Measurements from ENCODE around the gene SLCO2A1. TPM values are rescaled to one million over a fixed set of nuclear protein-coding genes. Genes with fewer than 3 reads are reported as not detected.

Gene SLCO2A1
- total RNA-seq, 1 experiment from 2014 or later, result not detected

DNA sequence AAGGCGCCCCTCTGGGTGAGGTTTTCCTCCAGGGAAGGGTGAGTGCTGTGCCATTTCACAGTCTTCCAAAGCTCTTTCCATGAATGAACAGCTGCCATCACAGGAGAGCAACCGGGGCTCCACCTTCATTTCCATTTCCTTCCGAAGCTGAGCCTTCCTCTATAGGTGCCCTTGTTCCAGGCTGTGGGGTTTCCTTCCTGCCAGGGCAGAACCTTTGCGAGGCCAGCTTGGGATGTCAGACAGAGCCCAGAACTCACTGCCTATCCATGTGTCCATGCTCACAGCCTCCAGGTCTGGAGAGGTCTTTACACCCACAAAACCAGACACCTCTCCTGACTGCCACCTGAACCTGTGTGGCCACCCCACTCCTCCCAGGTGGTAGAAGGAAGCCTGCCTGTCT, 49.2 kb downstream of the SLCO2A1 start:
- Histone ChIP-seq H3K9me3 (ENCODE audit: low read length) (no peaks in the 10 kb centered on the region), H3K4me3 (ENCODE audit: low read length) (no peak overlapping the region), H3K79me2 (ENCODE audit: low read length) (no peaks in the 10 kb centered on the region), H3K4me1 (ENCODE audit: low read length) (no peaks in the 10 kb centered on the region), H3K36me3 (ENCODE audit: insufficient read depth, low read length) (no peaks in the 10 kb centered on the region), H3K4me2 (ENCODE audit: low read depth, low read length, poor library complexity, severe bottlenecking) (no peak overlapping the region), H3K9me2 (replicated peaks; ENCODE audit: insufficient read depth, low read length) (no peaks in the 10 kb centered on the region), H3K9ac (ENCODE audit: low read length) (no peak overlapping the region), H3K27ac (ENCODE audit: low read length) (no peak overlapping the region), H3K27me3 (ENCODE audit: low read length) (no peaks in the 10 kb centered on the region), H4K20me1 (ENCODE audit: insufficient read depth, low read depth, low read length) (no peaks in the 10 kb centered on the region), H2AFZ (ENCODE audit: low read length) (no peak overlapping the region)
- no peak for DNase-seq

DNA sequence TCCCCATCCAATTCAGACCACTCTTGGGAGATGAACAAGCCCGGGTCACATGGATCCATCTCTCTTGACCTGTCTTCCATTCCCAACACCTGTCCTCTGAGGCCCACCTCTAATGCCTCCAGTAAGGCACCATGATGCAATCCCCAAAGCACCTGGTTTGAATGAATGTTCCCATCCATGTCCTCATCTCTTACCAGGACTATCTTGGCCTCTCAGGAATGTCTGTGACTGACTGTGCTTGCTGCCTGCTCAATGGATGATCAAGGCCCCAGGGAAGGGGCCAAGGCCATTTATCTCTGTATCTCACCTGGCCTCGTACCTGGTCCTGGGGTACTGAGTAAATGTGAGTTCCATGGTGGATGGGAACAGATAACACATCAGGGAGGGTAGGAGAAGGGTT, 49.7 kb downstream of the SLCO2A1 start:
- Histone ChIP-seq H4K20me1 (ENCODE audit: insufficient read depth, low read depth, low read length) (no peaks in the 10 kb centered on the region), H3K27me3 (ENCODE audit: low read length) (no peaks in the 10 kb centered on the region), H3K4me3 (ENCODE audit: low read length) (no peak overlapping the region), H3K9me3 (ENCODE audit: low read length) (no peaks in the 10 kb centered on the region), H3K27ac (ENCODE audit: low read length) (no peak overlapping the region), H3K4me2 (ENCODE audit: low read depth, low read length, poor library complexity, severe bottlenecking) (no peak overlapping the region), H2AFZ (ENCODE audit: low read length) (no peak overlapping the region), H3K4me1 (ENCODE audit: low read length) (no peaks in the 10 kb centered on the region), H3K9ac (ENCODE audit: low read length) (no peak overlapping the region), H3K36me3 (ENCODE audit: insufficient read depth, low read length) (no peaks in the 10 kb centered on the region), H3K79me2 (ENCODE audit: low read length) (no peaks in the 10 kb centered on the region), H3K9me2 (replicated peaks; ENCODE audit: insufficient read depth, low read length) (no peaks in the 10 kb centered on the region)
- no peak for DNase-seq

DNA sequence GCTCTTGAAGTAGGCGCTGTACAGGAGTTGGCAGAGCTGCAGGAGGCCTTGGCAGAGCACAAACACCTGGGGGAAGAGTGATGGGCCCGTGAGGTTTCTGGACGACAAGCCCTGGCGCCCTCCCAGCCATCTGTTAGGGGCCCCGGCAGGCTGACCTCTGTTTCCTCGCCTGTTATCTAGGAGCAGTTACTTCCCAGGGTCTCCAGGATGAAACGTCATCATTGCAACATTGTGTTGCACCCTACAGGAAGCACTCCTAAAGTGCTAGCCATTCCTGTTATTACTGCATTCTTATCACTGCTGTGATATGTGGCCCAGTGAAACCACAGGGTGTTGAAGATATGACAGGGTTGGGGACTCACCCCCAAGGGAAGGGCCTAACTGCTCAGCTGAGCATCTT, 50.2 kb downstream of the SLCO2A1 start:
- Histone ChIP-seq H3K27ac (ENCODE audit: low read length) (no peak overlapping the region), H3K4me2 (ENCODE audit: low read depth, low read length, poor library complexity, severe bottlenecking) (no peak overlapping the region), H3K36me3 (ENCODE audit: insufficient read depth, low read length) (no peaks in the 10 kb centered on the region)

DNA sequence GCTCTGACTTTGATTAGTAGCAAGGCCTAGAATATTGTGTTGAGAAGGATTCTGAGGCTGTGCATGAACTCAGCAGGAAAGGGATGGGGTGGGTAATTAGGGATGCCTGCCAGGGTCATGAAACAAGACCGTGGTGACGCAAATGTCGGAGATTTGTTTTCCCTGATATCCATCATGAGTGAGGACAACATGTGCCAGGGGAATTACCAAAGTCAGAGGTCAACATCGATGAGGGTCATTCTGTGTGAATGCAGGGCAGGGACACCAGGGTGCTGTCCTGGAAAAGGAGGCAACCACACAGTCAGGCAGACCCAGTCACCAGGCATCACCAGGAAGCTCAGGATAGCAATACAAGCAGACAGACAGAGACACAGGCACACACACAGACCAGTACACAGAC, 52.2 kb downstream of the SLCO2A1 start:
- Histone ChIP-seq H3K4me1 (ENCODE audit: low read length) (no peaks in the 10 kb centered on the region), H3K4me3 (ENCODE audit: low read length) (no peak overlapping the region)

More for the DNA sequence above, 50.2 kb downstream of the SLCO2A1 start:
- H3K79me2 ChIP-seq (ENCODE audit: low read length), result no peaks in the 10 kb centered on the region
- H4K20me1 ChIP-seq (ENCODE audit: insufficient read depth, low read depth, low read length), result no peaks in the 10 kb centered on the region
- H3K4me1 ChIP-seq (ENCODE audit: low read length), result no peaks in the 10 kb centered on the region
- no peak for DNase-seq
- H3K4me3 ChIP-seq (ENCODE audit: low read length), result no peak overlapping the region
- H3K27me3 ChIP-seq (ENCODE audit: low read length), result no peaks in the 10 kb centered on the region
- H3K9me3 ChIP-seq (ENCODE audit: low read length), result no peaks in the 10 kb centered on the region
- H2AFZ ChIP-seq (ENCODE audit: low read length), result no peak overlapping the region
- no peaks in the 10 kb centered on the region for H3K9me2 ChIP-seq (replicated peaks; ENCODE audit: insufficient read depth, low read length)
- no peak overlapping the region for H3K9ac ChIP-seq (ENCODE audit: low read length)

DNA sequence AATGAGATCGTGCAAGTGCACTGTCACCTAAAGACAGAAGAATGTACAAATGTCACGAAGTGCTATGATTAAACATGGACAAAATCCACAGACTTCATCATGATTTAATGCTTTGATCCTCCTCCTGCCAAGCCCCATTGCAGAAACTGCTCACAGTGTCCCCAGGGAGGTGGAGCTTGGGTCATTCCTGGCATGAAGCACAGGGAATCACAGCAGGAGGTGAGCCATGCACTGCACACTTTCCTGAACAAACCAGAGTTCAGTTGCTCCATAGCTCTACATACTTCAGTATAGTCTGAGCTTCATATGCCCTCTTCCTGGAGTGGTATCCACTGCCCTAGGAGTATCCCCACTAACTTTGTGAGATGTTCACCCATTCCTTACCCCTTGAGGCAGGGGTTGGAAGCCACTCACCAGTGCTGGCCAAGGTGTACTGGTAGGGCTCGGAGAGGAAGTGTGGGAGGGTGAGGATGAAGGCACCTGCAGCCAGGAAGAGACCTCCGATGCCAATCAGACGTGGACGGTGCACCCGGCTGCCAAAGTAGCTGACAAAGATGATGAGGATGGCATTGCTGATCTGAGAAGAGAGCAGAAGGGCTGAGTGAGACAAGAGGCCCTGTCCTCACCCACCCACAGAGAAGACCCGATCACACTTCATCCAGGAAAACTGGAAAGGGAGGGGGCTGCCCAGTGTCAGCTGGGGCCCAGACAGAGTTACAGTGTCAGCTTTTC, 56.3 kb downstream of the SLCO2A1 start:
- no peaks in the 10 kb centered on the region for H3K9me3 ChIP-seq (ENCODE audit: low read length)
- H3K4me3 ChIP-seq (ENCODE audit: low read length), result no peak overlapping the region
- no peaks in the 10 kb centered on the region for H4K20me1 ChIP-seq (ENCODE audit: insufficient read depth, low read depth, low read length)

More for the DNA sequence above, 52.2 kb downstream of the SLCO2A1 start:
- Histone ChIP-seq H3K9me2 (replicated peaks; ENCODE audit: insufficient read depth, low read length) (no peaks in the 10 kb centered on the region), H4K20me1 (ENCODE audit: insufficient read depth, low read depth, low read length) (no peaks in the 10 kb centered on the region), H2AFZ (ENCODE audit: low read length) (no peak overlapping the region), H3K27me3 (ENCODE audit: low read length) (no peaks in the 10 kb centered on the region), H3K4me2 (ENCODE audit: low read depth, low read length, poor library complexity, severe bottlenecking) (no peak overlapping the region), H3K27ac (ENCODE audit: low read length) (no peak overlapping the region), H3K36me3 (ENCODE audit: insufficient read depth, low read length) (no peaks in the 10 kb centered on the region), H3K9ac (ENCODE audit: low read length) (no peak overlapping the region), H3K9me3 (ENCODE audit: low read length) (no peaks in the 10 kb centered on the region), H3K79me2 (ENCODE audit: low read length) (no peaks in the 10 kb centered on the region)
- no peak for DNase-seq

DNA sequence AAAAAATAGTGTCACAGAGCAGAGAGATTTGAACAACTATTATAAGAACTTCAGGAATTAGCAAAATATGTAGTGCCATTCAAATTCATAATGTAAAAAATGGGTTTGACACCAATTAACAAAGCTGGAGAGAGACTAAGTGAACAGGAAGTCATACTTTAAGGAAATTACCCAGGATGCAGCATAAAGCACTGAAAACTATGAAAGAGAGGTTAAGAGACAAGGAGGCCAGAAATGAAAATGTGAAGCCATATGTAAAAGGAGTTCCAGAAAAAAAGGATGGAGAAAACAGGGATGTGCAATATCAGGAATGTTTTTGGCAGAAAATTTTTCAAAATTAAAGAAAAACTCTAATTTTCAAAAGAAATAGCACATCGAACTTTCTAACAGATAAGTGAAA, 57.6 kb downstream of the SLCO2A1 start:
- H3K9me2 ChIP-seq (replicated peaks; ENCODE audit: insufficient read depth, low read length), result no peaks in the 10 kb centered on the region
- H3K27ac ChIP-seq (ENCODE audit: low read length), result no peak overlapping the region
- DNase-seq, result no peak
- no peaks in the 10 kb centered on the region for H3K27me3 ChIP-seq (ENCODE audit: low read length)
- H3K9ac ChIP-seq (ENCODE audit: low read length), result no peak overlapping the region
- H3K4me1 ChIP-seq (ENCODE audit: low read length), result no peaks in the 10 kb centered on the region
- no peak overlapping the region for H3K4me3 ChIP-seq (ENCODE audit: low read length)
- H4K20me1 ChIP-seq (ENCODE audit: insufficient read depth, low read depth, low read length), result no peaks in the 10 kb centered on the region
- no peaks in the 10 kb centered on the region for H3K36me3 ChIP-seq (ENCODE audit: insufficient read depth, low read length)
- no peak overlapping the region for H3K4me2 ChIP-seq (ENCODE audit: low read depth, low read length, poor library complexity, severe bottlenecking)
- H3K9me3 ChIP-seq (ENCODE audit: low read length), result no peaks in the 10 kb centered on the region
- no peaks in the 10 kb centered on the region for H3K79me2 ChIP-seq (ENCODE audit: low read length)
- H2AFZ ChIP-seq (ENCODE audit: low read length), result no peak overlapping the region

More for the DNA sequence above, 56.3 kb downstream of the SLCO2A1 start:
- Histone ChIP-seq H3K79me2 (ENCODE audit: low read length) (no peaks in the 10 kb centered on the region), H2AFZ (ENCODE audit: low read length) (no peak overlapping the region), H3K9ac (ENCODE audit: low read length) (no peak overlapping the region), H3K4me1 (ENCODE audit: low read length) (no peaks in the 10 kb centered on the region), H3K27me3 (ENCODE audit: low read length) (no peaks in the 10 kb centered on the region), H3K9me2 (replicated peaks; ENCODE audit: insufficient read depth, low read length) (no peaks in the 10 kb centered on the region), H3K36me3 (ENCODE audit: insufficient read depth, low read length) (no peaks in the 10 kb centered on the region), H3K27ac (ENCODE audit: low read length) (no peak overlapping the region), H3K4me2 (ENCODE audit: low read depth, low read length, poor library complexity, severe bottlenecking) (no peak overlapping the region)
- no peak for DNase-seq

DNA sequence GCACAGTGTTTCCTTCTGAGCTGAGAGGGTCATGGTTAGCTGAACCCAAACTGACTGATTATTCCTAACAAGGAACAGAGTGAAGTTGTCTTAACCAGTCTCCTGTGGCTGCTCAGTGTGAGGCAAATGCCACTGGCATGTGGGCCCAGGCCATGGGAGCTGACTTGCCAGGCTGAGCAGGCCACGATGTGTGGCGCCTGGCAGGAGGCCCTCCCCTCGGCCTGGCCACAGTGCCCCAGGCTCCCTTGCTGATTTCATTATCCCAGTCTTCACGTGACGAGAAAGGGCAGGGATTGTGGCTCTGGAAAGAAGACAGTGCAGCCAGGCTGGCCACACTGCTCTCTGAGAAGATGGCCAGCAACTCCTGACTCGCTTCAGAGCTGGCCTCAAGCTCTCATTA, 58.8 kb downstream of the SLCO2A1 start:
- no peak overlapping the region for H3K9ac ChIP-seq (ENCODE audit: low read length)
- no peaks in the 10 kb centered on the region for H3K9me2 ChIP-seq (replicated peaks; ENCODE audit: insufficient read depth, low read length)
- no peak overlapping the region for H3K27ac ChIP-seq (ENCODE audit: low read length)
- H3K27me3 ChIP-seq (ENCODE audit: low read length), result no peaks in the 10 kb centered on the region
- no peaks in the 10 kb centered on the region for H3K36me3 ChIP-seq (ENCODE audit: insufficient read depth, low read length)
- H2AFZ ChIP-seq (ENCODE audit: low read length), result no peak overlapping the region
- H3K9me3 ChIP-seq (ENCODE audit: low read length), result no peaks in the 10 kb centered on the region
- DNase-seq, result no peak
- no peaks in the 10 kb centered on the region for H3K79me2 ChIP-seq (ENCODE audit: low read length)
- H3K4me3 ChIP-seq (ENCODE audit: low read length), result no peak overlapping the region
- no peaks in the 10 kb centered on the region for H4K20me1 ChIP-seq (ENCODE audit: insufficient read depth, low read depth, low read length)
- H3K4me2 ChIP-seq (ENCODE audit: low read depth, low read length, poor library complexity, severe bottlenecking), result no peak overlapping the region
- H3K4me1 ChIP-seq (ENCODE audit: low read length), result no peaks in the 10 kb centered on the region

DNA sequence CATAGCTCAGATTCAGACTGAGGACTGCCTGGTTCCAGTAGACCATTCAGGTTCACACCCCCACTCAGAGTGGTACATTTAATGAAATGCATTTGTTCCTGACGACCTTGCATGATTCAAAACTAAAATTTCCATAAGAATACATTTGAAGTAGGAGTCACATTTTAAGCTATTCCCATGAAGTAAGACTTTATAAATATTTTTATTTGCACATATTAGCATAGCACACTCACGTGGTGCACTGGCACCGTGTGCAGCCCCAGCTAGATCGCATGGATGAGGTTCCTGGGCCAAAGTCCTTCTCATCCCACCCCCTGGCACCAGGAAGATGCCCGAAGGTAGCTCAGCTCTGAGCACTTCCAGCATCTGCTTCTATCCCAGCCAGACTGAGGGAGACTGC, 59.4 kb downstream of the SLCO2A1 start:
- Histone ChIP-seq H3K36me3 (ENCODE audit: insufficient read depth, low read length) (no peaks in the 10 kb centered on the region), H3K79me2 (ENCODE audit: low read length) (no peaks in the 10 kb centered on the region), H3K27ac (ENCODE audit: low read length) (no peak overlapping the region), H3K9ac (ENCODE audit: low read length) (no peak overlapping the region), H2AFZ (ENCODE audit: low read length) (no peak overlapping the region), H3K4me3 (ENCODE audit: low read length) (no peak overlapping the region), H4K20me1 (ENCODE audit: insufficient read depth, low read depth, low read length) (no peaks in the 10 kb centered on the region), H3K4me2 (ENCODE audit: low read depth, low read length, poor library complexity, severe bottlenecking) (no peak overlapping the region), H3K27me3 (ENCODE audit: low read length) (no peaks in the 10 kb centered on the region), H3K9me3 (ENCODE audit: low read length) (no peaks in the 10 kb centered on the region), H3K4me1 (ENCODE audit: low read length) (no peaks in the 10 kb centered on the region), H3K9me2 (replicated peaks; ENCODE audit: insufficient read depth, low read length) (no peaks in the 10 kb centered on the region)
- no peak for DNase-seq
